8988T (cell line): Measurements from ENCODE around the gene GALNT1.

ENCODE experiments used
- DNase-seq: peaks from one replicate; pipeline ENCODE4 v3.0.0; 2011

Gene GALNT1

GRCh38 chr18:35728676-35729075 is 147.1 kb downstream of the GALNT1 start:
- DNase-seq: no peak

DNA sequence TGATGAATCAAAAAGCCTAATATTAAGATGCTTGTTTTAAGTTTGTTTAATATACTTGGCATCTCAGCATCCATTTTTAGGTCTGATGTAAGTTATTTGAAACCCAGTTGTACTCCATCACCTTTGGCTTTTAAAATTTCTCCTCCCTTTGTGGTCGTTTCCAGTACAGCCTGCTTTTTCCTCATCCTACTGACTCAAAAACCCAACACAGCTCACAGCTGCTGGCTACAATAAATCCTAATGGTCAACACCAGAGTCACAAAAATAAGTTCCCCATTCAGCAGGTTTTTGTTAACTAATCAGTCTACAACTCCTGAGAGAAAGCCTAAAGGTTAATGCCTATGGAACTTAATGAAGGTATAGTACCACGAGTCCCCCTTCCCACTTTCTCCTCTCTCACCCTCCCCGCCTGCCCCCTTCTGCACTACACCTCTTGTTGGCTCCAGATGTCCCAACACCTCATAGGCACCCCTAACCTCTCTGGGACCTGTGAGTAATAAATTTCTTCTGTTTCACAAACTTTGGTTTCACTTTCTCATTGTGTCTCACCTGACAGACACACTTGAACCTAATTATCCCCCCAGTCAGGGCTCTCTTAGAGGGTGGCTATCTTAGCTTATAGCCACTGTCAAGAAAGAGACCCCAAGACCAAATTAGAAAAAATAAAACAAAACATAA is 148.6 kb downstream of the GALNT1 start:
- DNase-seq: no peak

DNA sequence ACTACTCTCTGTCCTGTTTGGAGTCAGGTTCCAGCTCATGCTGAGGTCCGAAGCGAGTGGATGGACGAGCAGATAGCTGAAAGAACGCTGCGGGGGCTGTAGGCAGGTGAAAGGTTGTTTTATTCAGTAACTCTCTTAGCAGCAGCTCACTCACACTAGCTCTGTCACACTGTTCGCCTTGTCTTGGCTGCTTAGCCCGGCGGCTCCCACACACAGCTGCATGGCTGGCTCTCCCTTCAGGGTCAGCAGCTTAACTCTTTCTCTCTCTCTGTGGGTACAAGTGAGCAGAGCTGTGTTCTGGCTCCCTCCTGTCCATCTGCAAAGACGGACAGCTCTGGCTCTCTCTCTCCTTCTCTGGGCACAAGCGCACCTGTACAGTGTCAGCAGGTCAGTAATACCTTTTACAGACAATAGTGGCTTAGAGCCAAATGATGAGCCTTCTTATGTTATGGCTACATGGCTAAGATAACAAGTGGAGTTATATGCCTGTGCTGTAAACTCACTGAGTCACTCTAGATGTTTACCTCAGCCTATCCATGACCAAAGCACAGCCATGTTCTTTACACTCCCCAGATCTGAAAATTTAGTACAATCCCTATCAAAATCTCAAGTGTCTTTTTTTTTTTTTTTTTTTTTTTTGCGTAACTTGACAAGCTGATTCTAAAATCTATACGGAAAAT is 149.3 kb downstream of the GALNT1 start:
- no peak for DNase-seq

GRCh38 chr18:35731701-35732100 is 150.2 kb downstream of the GALNT1 start:
- DNase-seq: no peak

- no peak for DNase-seq
Observed at GRCh38 chr18:35732162-35732561, 150.6 kb downstream of the GALNT1 start.

DNA sequence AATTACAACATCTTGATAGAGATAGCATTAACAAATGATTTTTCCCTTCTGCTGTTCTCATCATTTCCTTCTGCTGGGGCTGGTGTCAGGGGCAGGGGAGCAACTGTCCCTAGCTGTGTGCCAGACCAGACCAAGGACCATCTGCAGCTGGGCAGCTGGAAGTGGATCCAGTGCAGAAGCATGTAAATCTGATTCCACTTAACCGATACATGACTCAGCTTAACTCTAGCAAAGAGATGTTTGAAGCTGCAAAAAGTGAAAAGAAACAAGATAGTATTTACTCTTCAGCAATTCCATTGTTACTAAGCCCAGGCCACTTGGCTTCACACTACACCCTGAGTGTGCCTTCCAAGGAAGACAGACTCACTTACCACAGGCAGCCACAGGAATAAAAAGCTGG is 151.1 kb downstream of the GALNT1 start:
- DNase-seq: no peak

DNA sequence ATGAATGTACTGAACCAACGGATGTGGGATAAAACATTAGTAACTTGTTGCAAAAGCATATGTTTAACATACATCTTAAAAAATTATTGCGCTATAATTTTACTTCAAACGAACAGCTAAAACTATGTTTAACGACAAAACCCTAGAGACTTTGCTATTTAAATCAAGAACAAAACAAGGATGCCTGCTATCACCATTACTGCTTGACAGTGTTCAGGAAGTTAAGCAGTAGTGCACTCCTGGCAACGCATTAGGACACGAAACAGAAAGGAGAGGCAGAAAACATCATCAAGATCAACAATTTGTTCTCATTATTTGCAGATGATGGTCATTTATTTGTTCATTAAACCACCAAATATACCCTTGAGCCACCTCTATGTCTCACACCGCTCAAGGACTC is 151.9 kb downstream of the GALNT1 start:
- no peak for DNase-seq

DNA sequence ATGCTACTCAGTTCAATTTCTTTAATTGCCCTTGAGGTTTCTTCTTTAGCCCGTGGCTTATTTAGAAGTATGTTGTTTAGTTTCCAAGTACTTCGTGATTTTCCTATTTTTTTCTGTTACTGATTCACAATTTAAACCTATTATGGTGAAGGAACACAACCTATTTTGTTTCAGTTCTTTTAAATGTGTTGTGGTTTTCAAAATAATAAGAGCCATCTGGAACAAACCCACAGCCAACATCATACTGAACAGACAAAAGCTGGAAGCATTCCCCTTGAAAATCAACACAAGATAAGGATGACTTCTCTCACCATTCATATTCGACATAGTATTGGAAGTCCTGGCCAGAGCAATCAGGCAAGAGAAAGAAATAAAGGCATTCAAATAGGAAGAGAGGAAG is 155.2 kb downstream of the GALNT1 start:
- DNase-seq: no peak

- no peak for DNase-seq
Observed at GRCh38 chr18:35739778-35740177, 158.2 kb downstream of the GALNT1 start.

DNA sequence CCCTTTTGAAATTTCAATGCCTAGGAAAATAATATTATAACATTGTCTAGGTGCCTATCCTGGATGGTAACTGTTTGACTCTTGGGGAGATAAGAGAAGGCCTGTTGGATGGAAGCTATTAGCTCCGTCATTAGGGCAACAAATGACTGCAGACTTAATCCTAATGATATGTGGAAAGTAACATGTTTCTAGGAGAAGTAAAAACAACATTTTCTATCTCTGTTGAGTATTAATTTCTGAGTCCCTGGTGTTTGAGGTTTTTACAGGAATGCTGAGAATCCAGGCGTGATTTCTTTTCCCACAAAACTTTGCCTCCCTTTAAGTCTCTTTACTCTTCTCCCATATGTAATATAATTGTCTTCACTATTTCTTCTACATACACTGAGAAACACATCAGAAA is 159.1 kb downstream of the GALNT1 start:
- DNase-seq: no peak

- DNase-seq: no peak
Observed at GRCh38 chr18:35743916-35744315, 162.4 kb downstream of the GALNT1 start.

GRCh38 chr18:35745814-35746213 is 164.3 kb downstream of the GALNT1 start:
- no peak for DNase-seq

- no peak for DNase-seq
Observed at GRCh38 chr18:35746826-35747339, 165.3 kb downstream of the GALNT1 start.

GRCh38 chr18:35747894-35748472 is 166.4 kb downstream of the GALNT1 start:
- DNase-seq: no peak

- DNase-seq: no peak
Observed at GRCh38 chr18:35749701-35750100, 168.2 kb downstream of the GALNT1 start.

DNA sequence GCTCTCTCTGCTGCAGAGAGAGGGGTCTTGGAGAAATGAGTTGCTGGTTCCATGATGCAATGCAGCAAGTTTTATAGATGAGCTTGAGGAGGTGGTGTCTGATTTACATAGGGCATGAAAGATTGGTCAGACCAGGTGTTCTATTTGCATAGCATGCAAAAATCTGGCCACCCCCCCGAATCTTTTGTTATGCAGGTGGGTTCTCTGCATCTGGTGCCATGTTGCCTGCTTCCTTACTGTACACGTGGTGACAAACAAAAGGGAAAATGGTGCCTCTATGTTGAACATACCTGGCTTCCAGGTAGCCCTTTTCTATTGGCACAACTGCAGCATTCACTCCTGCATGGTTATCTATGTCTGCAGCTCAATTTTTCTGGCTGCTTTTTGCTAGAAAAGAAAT is 169.4 kb downstream of the GALNT1 start:
- DNase-seq: no peak

- DNase-seq: no peak
Observed at GRCh38 chr18:35753306-35753910, 171.9 kb downstream of the GALNT1 start.

GRCh38 chr18:35754464-35754863 is 172.9 kb downstream of the GALNT1 start:
- DNase-seq: no peak

DNA sequence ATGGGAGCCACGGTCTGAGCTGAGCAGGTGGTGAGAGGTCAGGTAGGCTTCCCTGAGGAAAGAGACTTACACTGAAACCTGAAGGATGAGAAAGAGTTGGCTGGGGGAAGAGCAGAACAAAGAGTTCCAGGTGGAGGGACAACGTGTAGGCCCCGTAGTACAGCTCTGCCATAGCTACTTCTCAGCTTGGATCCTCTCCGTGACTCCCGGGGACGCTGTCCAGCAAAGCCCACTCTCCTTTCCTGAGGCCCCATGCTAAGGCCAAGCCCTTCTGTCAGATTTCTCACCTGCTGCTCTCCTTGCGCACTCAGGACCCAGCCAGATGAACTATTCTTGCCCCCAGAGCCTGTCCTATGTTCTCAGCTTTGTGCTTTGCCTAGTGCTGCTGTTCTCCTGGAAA is 173.8 kb downstream of the GALNT1 start:
- no peak for DNase-seq

DNA sequence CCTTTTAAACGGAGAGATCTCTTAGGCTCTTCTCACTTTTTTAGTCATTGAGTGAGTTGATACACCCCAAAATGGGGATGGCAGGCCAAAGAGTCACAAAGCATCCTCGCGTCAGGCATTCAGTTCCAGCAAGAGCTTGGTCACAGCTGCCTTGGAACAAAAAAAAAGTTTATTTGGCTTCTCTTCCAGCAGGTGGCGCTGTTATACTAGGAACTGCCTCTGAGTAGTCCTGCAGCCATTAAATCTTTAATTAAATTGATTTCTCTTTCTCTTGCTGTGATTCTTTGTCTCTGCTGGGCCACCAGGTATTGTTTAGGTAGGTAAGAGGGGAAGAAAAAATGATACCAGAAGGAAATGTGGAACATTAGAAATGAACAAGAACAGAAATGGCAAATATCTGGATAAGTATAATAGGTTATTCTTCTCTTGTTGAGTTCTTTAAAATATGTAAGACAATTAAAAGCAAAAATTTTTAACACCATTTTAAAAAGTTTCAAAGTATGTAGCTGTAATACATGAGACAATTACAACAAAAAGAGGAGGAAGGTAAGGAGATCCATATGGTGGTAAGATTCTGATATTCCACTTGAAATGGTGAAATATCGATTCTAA is 175.1 kb downstream of the GALNT1 start:
- DNase-seq: no peak
